ENCODE data around the gene CPS1.

The CPS1 gene

DNA sequence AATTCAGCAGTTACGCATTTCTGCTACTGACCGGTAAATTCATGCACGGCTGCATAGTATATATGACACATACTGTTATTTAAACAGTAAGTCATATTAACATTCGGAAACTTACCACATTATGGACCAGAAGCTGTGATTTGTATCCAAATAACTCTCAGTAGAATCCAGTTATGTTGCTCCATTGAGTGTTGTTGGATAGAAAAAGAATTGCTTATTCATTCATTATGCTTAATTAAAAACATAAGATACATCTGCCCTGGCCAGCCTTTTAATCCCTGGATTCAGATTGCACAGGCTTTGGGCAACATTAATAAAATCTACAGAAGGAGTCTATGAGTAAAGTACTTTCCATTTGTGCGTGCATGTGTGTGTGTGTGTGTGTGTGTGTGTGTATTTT is 111.3 kb downstream of the CPS1 start:
- TF ChIP-seq, protein P1, sequence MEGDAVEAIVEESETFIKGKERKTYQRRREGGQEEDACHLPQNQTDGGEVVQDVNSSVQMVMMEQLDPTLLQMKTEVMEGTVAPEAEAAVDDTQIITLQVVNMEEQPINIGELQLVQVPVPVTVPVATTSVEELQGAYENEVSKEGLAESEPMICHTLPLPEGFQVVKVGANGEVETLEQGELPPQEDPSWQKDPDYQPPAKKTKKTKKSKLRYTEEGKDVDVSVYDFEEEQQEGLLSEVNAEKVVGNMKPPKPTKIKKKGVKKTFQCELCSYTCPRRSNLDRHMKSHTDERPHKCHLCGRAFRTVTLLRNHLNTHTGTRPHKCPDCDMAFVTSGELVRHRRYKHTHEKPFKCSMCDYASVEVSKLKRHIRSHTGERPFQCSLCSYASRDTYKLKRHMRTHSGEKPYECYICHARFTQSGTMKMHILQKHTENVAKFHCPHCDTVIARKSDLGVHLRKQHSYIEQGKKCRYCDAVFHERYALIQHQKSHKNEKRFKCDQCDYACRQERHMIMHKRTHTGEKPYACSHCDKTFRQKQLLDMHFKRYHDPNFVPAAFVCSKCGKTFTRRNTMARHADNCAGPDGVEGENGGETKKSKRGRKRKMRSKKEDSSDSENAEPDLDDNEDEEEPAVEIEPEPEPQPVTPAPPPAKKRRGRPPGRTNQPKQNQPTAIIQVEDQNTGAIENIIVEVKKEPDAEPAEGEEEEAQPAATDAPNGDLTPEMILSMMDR (conservative IDR thresholded peaks at IDR 0.05) = no peak
- no peak overlapping the region for H3K27ac ChIP-seq

DNA sequence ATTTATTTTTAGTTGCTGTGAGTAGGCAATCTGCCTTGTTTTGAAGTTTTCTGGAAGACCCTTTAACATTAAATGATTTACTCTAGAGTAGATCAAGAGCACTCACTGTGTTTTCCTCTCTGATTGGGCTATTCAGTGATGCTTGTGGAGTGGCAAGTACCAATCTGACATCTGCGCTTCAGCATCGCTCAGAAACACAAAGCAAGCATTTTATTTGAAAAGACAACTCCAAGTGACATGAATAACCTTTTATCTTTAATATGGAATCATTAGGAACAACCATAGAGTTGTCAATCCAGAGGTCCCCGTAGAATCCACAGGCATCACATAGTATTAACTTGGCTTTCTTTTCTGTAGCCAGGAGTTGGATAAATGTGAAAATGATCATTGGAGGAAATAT is 114.7 kb downstream of the CPS1 start:
- TF ChIP-seq, protein P1 (conservative IDR thresholded peaks at IDR 0.05) = no peak
- no peak overlapping the region for H3K27ac ChIP-seq

DNA sequence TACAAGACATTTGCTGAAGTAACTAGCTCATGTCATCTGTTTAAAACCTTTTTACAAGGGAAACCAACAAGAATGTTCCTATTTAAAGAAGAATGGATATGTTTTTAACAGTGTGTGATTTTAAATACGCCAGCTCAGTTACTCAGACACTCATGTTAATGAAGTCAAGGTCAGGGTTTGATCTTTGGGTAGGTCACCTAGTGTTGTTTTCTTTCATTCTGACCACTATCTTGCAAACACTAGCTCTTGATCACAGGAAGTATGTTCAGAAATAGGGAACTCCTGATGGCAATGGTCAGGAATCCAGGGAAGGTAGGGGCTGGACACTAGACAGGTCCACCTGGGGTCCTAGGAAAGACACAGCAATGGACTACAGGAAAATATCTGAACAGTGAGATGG is 116.7 kb downstream of the CPS1 start:
- H3K27ac ChIP-seq = no peak overlapping the region
- TF ChIP-seq, protein P1 (conservative IDR thresholded peaks at IDR 0.05) = no peak

DNA sequence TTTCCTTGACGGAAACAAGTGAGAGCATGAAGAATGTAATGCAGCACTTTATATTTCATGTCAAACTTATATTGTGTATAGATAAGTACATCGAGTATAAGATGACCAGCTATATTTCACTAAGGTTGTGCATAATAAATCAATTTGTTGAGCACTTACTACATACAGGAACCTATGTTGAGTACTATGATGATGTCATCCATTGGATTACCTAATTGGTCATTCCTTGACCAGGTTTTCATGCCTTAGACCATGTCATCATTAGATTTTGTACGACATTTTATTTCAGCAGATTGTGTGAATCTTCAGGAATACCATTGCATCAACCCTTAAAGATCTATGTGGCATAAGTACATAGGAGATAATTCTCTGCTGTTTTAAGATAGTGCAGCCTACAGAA is 119.7 kb downstream of the CPS1 start:
- H3K27ac ChIP-seq = no peak overlapping the region
- TF ChIP-seq, protein P1 (conservative IDR thresholded peaks at IDR 0.05) = no peak

DNA sequence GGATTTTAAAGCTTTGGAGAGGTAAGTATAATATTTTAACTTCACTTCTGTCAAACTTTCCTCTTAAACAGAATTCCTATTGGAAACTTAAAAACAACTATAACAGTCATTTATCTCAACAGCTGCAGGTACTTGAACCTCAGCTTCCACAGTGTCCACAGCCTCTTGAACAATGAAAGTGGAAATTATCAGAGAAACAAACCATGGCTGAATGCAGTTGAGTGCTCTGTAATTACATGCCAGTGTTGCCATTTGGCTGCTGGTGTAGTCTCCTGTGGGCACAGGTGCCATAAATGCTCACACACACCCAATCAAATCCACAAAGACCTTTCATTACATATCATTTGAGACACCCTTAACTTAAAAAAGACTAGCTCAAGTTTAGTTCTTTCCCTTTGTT is 125.1 kb downstream of the CPS1 start:
- H3K27ac ChIP-seq = no peak overlapping the region
- TF ChIP-seq, protein P1 (conservative IDR thresholded peaks at IDR 0.05) = no peak

DNA sequence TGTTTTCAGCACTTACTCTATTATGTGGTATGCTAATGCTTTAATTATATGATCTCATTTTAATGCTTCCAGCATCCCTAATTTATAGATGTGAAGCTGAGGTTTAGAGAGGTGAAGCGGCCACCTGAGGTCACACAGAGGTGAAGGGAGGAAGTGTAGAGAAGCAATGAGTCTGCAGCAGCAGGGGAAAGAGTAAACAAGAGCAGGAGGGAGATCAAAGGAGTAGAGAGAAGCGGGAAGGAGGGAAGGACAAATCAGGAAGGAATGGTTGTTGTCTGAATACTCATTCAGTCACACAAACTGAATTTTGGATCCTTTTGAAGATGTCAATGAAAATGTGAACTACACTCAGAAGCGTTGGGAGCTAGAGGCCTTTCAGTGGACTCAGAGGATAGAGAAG is 130.0 kb downstream of the CPS1 start:
- H3K27ac ChIP-seq = no peak overlapping the region
- TF ChIP-seq, protein P1 (conservative IDR thresholded peaks at IDR 0.05) = no peak

DNA sequence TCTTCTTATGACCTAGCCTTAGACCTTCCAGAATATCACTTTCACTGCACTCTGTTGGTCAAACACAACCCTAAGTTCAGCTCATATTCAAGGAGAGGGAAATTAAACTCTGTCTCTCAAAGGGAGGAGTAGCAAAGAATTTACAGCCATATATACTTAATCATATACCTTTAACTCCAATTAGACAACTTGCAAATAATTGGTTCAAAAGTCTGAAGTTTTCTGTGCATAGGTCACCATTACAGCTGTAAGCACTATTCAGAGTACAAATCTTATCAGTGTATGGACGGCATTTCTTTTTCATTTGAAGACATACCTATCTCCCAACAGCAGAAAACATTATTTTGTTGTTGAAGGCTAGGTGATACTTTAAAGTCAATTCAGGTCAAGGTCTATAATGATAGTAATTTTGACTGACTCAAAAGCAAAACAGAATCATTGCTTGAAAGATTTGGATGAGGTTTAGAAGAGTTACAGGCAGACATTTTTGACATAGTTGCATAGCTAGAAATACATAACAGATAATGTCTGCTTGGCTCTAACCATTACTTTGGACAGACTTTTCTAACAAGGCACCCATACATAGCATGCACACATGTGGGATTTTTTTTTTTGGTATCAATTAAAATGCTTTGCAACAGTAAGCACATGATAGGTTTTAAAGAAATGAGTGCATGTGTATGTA is 131.5 kb downstream of the CPS1 start:
- H3K27ac ChIP-seq = no peak overlapping the region
- TF ChIP-seq, protein P1 (conservative IDR thresholded peaks at IDR 0.05) = no peak
